NCI-H748 treated with DMSO at 0.1 percent for 48 hours (cell line): Measurements from ENCODE around the gene CUL7.

Source experiments
- DNase-seq: peaks from one replicate; lab custom pipeline; 2025; lab: John Stamatoyannopoulos, UW

CUL7 gene

DNA sequence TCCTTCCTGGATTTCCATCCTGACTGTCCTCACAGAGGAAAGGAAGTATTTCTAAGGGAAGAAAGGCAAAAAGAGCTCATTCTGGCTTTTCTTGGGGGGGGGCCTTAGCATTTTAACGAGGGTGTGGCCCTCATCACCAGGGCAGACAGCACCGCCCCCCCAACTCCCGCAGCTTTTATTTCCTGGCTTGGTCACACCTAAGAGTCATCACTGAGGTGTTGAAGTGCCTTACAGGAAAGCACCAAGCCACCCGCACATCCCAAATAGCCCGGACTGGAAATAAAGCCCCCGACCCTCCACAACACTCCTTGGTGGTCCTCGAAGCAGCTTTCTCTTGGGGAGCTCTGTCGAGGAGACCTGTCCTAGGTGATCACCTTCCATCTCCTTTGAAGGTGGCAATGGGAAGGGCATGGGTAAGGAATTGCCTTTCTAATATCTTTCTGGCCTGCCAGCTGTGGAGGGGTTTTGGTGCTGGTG is 23.7 kb upstream of the CUL7 start:
- DNase-seq: no peak

DNA sequence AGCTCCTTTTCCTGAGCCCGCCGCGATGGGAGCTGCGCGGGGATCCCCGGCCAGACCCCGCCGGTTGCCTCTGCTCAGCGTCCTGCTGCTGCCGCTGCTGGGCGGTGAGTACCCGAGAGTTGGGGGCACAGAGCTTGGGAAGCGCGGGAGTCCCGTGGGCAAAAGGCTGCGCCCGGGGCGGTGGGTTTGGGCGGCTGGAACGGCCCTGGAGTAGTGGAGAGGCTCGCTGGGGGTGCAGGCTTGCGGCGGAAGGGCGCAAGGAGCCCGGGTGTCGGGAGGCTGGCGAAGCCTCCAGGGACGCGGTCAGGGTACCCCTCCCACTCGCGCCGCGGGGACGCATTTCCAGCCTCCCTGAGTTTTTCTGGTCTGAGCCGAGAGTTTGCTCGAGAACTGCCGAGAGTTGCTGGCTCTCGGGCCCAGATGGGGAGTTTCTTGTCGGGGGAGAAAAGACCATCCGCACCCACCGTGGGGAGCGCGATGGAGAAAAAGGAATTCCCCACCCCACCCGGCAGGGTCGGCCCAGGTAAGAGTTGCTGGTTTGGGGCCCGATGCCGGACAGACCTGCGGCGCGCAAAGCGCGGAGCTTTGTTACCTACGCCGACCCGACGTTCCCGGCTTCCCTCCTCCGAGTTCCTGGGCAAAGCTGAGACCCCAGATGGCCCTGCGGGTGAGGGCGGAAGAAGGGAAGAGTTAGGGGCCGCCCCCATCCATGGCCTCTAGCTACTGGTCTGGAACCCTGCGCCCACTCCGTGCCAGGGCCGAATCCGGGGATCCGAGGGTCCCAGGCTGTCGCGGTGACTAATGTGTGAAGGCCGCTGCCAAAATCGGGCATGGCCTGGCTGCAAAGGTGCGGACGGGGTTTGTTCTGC is 23.0 kb upstream of the CUL7 start:
- DNase-seq: peak; percentile 56

DNA sequence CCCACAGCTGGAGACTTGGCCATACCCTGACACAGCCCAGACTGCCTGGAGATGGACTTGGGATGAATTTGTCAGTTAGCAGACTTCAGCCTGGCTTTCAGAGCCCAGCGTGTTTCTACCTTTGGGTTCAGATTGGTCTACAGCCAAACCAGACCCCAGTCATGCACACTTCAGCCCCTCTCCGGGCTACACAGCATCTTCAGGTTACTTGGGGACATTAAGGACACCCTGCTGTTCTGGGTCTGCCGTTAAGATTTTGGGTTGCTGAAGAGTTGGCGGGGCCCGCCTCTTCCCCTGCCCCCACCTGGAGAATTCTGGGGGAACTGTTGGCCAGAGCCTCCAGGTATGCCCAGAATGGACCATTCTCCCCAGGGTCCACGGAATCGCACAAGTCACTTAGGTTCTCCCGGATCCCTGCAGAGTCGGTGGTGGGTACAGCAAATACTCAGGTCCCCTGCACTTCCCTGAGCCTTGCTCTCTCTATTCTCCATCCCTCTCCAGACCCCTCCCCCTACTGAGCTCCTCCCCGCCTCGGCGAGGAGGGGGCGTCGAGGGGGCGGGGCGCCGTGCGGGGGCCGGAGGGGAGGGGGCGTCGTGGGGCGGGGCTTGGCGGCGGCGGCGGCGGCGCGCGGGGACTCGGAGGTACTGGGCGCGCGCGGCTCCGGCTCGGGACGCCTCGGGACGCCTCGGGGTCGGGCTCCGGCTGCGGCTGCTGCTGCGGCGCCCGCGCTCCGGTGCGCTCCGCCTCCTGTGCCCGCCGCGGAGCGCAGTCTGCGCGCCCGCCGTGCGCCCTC is 22.2 kb upstream of the CUL7 start, which contains the start of gene PTK7:
PTK7 (plus strand) TSS at position 645 of the 794 bp plus-strand sequence. CDS start 175 bp downstream, outside the sequence.
- peak; percentile 75 for DNase-seq

DNA sequence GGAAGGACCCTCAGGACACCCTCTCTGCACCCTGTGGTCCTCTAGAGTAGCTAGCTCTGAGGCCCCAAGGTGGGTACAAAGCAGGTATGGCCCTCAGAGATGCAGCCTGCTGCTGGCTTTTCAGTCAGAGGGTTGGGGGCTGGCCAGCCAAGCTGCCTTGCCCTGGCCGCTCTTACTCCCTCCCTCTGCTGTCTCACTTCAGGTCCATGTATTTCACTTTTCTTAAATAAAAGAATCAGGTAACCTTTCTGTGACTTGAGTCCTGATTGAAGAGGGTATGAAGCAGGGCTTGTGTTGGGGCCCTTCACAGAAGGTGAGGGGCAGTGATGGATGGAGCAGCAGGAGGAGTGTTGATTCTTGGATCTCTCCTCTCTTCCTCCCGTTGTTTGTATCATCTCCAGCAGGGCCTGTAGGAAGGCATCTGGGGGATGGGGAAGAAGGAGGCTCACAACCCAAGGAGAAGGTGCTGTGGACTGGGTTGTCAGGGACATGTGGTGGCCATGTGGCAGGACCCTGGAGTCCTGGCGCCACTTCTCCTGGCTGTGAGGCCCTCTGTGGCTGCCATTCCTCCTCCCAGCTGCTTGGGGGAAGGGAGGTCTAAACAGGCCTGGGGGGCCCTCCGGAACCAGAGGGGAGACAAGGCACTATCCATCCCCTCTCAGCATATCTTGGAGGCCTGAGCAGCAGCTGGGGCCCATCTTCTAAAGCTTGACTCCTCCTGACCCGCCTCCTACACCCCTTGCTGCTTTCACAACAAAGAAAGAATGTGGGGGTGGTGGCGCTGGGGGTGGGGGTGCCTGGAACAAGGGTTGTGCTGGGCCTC is 21.4 kb upstream of the CUL7 start:
- DNase-seq: no peak

DNA sequence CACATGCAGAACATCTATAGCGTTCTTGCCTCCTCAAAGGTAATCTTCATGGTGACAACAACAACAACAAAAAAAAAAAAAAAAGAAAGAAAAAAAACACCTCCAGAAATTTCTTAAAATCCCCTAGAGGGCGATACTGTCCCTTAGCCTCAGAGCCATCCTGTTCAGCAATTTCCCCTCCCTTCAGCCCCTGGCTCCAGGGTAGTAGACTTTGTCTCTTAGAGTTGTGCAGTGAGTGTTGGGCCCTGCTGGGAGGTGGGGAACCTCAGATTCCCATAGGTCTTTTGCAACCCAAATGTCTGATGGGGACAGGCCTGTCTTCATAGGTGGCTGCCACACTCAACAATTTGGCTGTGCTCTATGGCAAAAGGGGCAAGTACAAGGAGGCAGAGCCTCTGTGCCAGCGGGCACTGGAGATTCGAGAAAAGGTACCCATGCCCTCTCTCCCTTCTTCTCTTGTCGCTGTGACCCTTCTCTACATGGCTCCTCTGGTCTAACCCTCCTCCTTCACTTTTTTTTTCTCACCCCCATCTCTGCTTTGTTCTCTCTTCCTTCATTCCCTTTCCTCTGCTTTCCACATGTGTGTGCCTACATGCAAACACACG is 16.5 kb upstream of the CUL7 start:
- peak; percentile 17 for DNase-seq

DNA sequence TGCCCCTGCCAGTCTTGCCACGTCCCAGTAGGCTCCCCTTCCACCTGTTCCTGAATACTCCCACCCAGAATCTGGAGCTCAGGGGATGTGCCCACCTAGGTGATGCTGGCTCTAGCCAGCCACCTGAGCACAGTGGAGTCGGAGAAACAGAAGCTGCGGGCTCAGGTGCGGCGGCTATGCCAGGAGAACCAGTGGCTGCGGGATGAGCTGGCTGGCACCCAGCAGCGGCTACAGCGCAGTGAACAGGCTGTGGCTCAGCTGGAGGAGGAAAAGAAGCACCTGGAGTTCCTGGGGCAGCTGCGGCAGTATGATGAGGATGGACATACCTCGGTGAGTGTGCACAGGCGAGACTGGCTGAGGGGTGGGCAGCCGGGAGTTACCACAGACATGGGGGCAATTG is 9.2 kb upstream of the CUL7 start:
- no peak for DNase-seq

DNA sequence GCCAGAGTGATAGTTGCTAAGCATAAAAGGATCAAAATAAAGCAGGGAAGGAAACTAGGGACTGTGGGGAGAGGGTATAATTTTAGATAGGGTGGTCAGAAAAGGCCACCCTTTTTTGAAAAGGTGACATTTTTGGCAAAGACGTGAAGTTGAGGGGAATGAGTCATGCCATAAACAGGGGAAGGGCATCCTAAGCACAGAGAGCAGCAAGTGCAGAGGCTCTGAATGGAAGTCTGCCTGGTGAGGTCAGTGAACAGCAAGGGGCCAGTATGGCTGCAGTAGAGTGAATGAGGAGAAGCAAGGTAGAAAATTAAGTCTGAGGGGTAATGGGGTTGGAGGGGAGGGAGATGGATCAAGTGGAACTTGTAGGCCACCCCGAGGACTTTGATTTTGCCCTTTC is 8.2 kb upstream of the CUL7 start:
- DNase-seq: no peak

DNA sequence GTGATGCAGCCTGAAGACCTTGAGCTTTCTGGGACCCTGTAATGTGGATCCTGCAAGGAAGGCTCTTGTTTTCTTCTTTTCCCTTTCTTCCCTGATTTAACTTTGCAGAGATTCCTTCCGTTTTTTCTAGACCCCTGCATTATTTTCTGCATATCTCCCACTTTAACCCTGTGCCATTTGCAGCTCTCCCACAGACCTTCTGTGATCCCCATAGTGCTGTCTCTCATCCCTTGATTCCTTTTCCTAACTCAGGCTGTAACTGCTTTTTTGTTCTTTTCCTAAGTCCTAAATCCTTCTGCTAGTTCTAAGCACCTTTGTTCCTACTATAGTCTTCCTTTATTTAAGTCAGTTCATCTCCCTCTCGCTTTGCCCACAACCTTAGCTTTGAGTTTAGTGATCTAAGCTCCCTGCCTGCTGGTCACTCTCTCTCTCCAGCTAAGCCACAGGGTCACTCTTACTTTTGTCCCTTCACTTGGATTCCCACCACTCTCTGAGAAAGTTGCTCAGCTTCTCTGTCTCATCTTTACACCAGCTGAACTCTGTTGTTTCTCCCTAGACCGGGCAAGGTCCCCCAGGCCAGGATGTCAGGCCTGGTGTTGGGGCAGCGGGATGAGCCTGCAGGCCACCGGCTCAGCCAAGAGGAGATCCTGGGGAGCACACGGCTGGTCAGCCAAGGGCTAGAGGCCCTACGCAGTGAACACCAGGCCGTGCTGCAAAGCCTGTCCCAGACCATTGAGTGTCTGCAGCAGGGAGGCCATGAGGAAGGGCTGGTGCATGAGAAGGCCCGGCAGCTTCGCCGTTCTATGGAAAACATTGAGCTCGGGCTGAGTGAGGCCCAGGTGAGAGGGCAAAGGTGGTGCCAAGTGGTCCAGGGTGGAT is 7.3 kb upstream of the CUL7 start:
- no peak for DNase-seq

DNA sequence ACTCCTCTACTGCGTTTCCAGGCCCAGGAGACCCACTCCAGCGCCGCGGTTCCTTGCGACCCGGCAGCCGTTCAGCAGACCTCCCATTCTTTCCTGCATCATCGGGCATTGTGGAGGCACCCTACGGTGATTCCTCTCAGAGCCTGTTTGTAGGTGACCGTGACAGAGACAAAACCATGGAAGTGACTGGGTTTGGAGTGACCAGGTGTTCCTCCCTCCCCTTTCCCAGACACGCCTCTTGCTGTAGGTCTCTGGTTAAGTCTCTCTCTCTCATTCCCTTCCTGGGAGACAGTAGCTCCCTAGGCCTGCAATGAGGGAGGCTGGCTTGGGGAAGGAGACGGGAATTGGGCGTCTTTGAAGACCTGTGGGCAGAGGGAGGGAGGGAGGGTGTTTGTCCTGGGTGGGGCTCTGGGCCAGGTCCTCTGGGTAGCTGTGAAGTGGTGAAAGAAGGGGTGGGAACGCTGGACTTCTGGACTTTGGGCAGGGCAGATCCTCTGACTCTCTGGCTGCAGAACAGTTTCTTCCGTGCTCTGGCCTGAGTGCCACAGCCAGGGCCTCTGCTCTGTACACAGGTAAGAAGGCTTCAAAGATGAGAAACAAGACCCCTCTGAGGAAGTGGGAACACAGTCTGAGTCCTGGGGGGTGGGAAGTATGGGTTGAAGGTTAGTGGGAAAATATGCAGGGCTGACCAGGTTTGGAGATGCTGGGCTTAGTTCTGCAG is 6.5 kb upstream of the CUL7 start:
- DNase-seq: peak; percentile 35

DNA sequence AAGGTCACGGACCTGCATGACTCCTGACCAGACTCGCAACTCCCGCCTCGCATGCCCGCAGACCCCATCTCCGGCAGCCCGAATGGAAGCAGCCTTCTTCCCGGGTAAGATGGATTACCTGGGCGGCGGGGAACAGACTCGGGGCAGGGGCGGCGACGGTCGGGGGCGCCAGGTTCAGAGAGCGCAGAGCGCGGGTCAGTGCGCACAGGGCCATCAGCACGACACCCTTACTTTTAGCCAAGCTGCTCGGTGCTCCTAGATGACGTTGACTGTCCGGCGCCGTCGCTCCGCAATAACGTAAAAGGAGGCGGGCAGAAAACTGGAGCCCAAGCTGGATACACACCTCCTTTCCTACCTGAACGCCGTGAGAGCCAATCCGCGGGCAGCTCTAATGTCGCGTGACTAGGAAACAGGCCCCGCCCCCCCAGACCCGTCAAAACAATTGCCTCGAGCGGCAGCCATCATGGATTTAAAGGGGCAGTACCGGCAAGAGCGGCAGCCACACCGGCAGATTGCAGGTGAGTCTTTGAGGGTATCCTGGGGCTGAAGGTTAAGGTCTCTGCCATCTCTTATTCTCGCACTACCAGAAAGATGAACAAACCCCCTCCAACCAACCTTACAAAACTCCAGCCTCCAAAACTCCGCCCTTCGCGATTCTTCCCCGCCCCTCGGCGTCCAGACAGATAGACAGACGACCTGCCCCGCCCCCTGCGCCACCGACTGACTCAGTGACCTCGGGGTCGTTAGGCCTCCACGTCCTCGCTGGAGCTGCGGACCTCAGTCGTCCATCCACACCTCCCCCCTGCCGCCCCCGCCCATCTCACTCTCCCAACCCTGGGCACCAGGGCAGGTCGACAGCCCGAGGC is 5.8 kb upstream of the CUL7 start, which contains the start of the genes KLC4 and MRPL2:
KLC4 (plus strand) TSS at position 464 of the 866 bp plus-strand sequence. CDS start 1,705 bp downstream, outside the sequence.
MRPL2 (minus strand) TSS at position 267 of the 866 bp plus-strand sequence; CDS start at position 214, 53 bp downstream.
- DNase-seq: peak; percentile 97

DNA sequence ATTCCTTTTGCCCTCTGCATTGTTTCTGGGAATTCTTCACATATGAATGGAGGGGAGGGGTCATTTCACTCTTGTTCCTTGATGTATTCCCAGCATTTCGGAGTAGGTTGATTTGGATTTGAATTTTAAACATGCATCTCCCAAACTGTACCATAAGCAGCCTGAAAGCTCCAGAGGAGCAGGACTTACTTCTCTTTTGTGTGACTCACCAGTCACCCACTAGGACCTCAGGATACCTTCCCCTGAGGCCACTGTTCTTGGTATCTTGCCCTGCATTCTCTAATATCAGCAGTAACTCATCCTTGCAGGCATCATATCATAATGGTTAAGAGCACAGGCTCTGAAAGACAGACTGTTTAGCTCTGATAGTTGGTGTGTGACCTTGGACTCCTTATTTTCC is 4.9 kb upstream of the CUL7 start:
- DNase-seq: no peak

DNA sequence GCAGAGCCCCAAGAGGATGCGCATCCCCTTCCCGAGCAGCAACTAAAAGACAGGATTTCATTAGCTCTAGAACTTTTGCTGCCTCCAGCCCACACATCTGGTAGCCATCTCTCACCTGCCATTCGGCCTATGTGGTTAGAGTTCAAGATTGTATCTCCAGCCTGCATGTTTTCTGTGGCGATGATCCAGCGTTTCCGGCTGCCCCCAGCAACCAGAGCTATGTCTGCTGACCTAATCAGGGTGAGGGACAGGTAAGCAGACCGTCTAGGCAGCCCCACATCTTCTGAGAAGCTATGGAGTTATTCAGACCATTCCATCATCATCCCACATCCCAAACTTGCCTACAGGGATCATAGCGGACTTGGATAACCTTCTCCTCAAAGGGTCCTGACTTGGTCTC is 2.3 kb upstream of the CUL7 start:
- no peak for DNase-seq

DNA sequence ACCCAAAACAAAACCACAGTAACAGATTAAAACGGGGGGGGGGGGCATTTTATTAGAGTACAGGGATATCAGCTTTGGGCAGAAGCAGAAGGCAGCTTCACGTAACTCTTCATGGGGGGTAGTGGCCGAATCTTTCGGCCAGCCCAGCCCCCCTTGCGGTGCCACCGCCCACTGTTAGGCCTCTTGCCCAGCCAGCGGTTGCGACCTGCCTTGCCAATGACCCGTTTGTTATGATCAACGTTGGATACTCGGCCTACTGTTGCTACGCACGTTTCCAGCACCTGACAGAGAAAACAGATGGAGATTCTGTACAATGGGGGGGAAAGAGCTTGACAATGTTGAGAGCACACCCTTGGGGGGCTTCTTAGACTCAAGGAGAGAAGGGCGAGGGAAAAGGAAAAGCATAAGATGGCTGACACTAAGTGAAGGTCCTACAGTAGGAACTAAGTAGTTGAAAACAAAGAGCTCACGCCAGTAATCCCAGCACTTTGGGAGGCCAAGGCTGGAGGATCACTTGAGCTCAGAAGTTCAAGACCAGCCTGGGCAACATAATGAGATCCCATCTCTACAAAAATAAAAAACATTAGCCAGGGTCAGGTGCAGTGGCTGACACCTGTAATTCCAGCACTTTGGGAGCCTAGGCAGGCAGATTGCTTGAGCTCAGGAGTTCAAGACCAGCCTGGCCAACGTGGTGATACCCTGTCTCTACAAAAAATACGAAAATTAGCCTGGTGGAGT is 724 bp upstream of the CUL7 start:
- no peak for DNase-seq

DNA sequence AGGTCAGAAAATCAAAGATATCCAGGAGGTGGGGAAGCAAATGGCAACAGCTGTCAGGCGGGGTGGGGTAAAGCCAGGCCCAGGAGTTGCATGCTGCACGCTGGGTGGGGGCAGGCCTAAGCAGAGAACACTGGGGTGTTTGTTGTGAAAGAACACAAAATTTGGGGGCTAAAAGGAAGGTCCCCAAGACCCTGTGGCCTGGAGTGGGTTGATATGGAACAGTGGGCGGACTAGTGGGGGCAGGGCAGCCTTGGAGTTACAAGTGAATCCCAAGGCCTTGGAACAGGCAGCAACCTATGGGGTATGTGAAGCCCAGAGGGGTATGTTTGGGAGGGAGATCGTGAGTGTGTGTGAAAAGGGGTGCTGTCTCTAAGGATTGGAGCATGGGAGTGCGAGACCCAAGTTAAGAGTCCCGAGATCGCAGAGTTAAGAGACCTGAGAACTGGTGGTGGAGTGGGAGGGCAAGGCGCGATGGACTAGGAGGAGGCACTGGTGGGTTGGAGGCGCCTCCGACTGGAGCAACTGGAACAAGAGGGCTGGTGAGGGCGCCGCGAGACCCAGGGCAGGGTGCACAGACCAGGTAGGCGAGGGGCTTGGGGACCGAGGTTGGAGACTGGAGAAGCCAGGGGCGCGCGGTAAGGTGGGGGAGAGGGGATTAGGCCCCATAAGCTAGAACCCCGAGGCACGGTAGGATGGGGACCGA is 658 bp downstream of the CUL7 start:
- no peak for DNase-seq

DNA sequence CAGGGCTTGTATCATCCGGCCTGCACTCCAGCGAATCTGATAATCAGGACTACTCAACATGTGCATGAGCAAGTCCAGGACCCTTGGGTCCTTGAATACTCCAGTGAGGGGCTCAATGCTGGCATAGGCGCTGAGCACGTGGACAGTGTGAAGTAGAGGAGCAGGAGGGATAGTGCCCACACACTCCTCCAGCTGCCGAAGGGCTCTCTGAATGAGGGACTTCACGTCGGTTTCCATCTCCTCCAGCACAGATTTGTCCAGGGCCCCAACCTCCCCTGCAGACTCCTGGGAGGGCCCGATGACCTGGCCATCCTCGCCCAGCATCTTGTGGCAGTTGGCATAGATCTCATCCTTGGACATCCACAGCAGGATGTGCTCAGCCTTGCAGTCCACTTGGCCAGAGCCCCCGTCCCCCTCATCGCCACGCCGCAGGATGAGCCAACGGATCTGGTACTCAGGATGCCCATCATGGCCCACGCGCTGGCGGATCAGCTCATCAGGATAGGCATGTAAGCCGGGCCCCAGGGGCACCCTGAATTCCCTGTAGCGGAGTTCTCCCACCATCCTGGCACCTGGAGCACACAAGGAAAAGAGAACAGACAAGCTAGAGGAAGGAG is 1.3 kb downstream of the CUL7 start:
- DNase-seq: no peak

DNA sequence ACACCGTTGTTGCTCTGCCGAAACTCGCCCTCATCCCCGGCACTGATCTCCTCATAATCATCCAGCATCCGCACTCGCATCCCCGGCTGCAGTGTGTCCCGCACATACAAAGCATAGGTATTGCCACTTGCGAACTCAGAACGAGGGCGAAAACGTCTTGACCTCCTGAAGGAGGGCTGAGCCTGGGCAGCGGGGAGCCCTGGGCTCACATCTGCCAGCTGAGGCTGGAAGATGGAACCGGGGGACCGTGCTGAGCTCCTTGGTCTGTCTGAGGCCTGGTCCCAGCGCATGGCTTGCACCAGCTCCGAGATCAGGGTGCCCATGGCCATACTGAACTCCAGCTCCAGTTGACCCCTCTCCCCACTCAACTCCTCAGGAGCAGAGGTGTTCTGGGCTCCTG is 2.7 kb downstream of the CUL7 start:
- no peak for DNase-seq

DNA sequence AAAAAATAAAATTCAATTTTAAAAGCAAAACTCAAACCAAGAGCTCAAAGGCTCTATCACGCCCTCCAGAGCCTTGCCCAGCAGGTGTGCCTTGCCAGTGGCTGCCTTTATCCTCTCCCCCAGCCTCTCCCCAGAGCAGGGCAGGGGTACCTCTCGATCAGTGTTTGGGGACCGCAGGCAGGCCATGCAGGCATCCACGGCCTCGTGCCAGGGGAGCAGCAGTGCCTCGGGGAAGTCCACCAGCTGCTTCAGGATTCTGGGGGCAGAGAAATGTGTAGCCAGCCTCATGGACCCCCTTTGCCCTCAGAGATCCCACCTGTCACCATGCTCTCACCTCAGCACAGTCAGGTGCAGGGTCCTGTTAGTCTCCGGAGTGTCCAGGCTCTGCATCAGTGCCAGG is 5.7 kb downstream of the CUL7 start:
- no peak for DNase-seq
